HEK293T (cell line): ENCODE measurements around the gene RPGRIP1L.

Experiments
- CTCF ChIA-PET: fragments of 350-600 bp; formaldehyde crosslinking; extraction: SDS; loops from one replicate; lab custom pipeline; 2021; ENCODE audit warnings: antibody characterized with exemption, inconsistent platforms; lab: Yijun Ruan, JAX
- POLR2A ChIA-PET: fragments of 350-600 bp; formaldehyde crosslinking; extraction: SDS; loops from one replicate; lab custom pipeline; 2020; ENCODE audit warnings: antibody characterized with exemption, inconsistent platforms; lab: Yijun Ruan, JAX
- DNase-seq: peaks from one replicate; pipeline ENCODE4 v3.0.0; 2012; ENCODE audit warnings: mixed read lengths; ENCODE audit errors: extremely low spot score
- ARNT ChIP-seq: fragments of 450-650 bp; IDR thresholded peaks from 2 replicates; pipeline ENCODE4 v1.6.1; 2017; ENCODE audit warnings: mild to moderate bottlenecking
- BHLHE40 ChIP-seq: fragments of 450-650 bp; IDR thresholded peaks from 2 replicates; pipeline ENCODE4 v1.6.1; 2016; ENCODE audit warnings: mild to moderate bottlenecking, moderate library complexity, borderline replicate concordance
- CTBP1 ChIP-seq: fragments of 450-650 bp; IDR thresholded peaks from 2 replicates; pipeline ENCODE4 v1.6.1; 2016; ENCODE audit warnings: borderline replicate concordance
- ELF4 ChIP-seq: fragments of 450-650 bp; IDR thresholded peaks from 2 replicates; pipeline ENCODE4 v1.6.1; 2017; ENCODE audit warnings: antibody characterized with exemption
- FOXA1 ChIP-seq: fragments of 450-650 bp; IDR thresholded peaks from 2 replicates; pipeline ENCODE4 v1.6.1; 2016; ENCODE audit warnings: mild to moderate bottlenecking
- FOXK2 ChIP-seq: fragments of 450-650 bp; IDR thresholded peaks from 2 replicates; pipeline ENCODE4 v1.6.1; 2016; ENCODE audit warnings: mild to moderate bottlenecking
- FOXM1 ChIP-seq: fragments of 450-650 bp; IDR thresholded peaks from 2 replicates; pipeline ENCODE4 v1.6.1; 2017; ENCODE audit warnings: mild to moderate bottlenecking, borderline replicate concordance
- HDGF ChIP-seq: fragments of 450-650 bp; IDR thresholded peaks from 2 replicates; pipeline ENCODE4 v1.6.1; 2017; ENCODE audit warnings: antibody characterized with exemption, borderline replicate concordance
- L3MBTL2 ChIP-seq: fragments of 450-650 bp; conservative IDR thresholded peaks from 2 replicates; pipeline ENCODE4 v1.6.1; 2016; ENCODE audit warnings: mild to moderate bottlenecking
- LEF1 ChIP-seq: fragments of 450-650 bp; IDR thresholded peaks from 2 replicates; pipeline ENCODE4 v1.6.1; 2017; ENCODE audit warnings: mild to moderate bottlenecking, borderline replicate concordance
- NFRKB ChIP-seq: fragments of 450-650 bp; IDR thresholded peaks from 2 replicates; pipeline ENCODE4 v1.6.1; 2016; ENCODE audit warnings: mild to moderate bottlenecking, moderate library complexity
- PKNOX1 ChIP-seq: fragments of 450-650 bp; IDR thresholded peaks from 2 replicates; pipeline ENCODE4 v1.6.1; 2016
- SP1 ChIP-seq: fragments of 450-650 bp; IDR thresholded peaks from 2 replicates; pipeline ENCODE4 v1.6.1; 2017
- SUZ12 ChIP-seq: fragments of 450-650 bp; IDR thresholded peaks from 2 replicates; pipeline ENCODE4 v1.6.1; 2016; ENCODE audit warnings: mild to moderate bottlenecking
- TARDBP ChIP-seq: fragments of 450-650 bp; IDR thresholded peaks from 2 replicates; pipeline ENCODE4 v1.6.1; 2016
- ZNF384 ChIP-seq: fragments of 450-650 bp; IDR thresholded peaks from 2 replicates; pipeline ENCODE4 v1.6.1; 2016

Gene RPGRIP1L

GRCh38 chr16:53678756-53679343 is 24.8 kb downstream of the RPGRIP1L start:
- POLR2A ChIA-PET, result interaction anchor here (0.6 kb wide), 1 partner anchor 1710 kb away, joined by 4 read pairs; no protein-coding TSS in a partner anchor
- no peak for DNase-seq
- CTCF ChIA-PET, result interaction anchor here (1.3 kb wide), 1 partner anchor 129 kb away, joined by 4 read pairs; no protein-coding TSS in a partner anchor
- TF ChIP-seq TARDBP (no peak), PKNOX1 (peak; percentile 69)

GRCh38 chr16:53678155-53678554 is 25.5 kb downstream of the RPGRIP1L start:
- ChIA-PET CTCF (interaction anchor here (1.3 kb wide), 1 partner anchor 128 kb away, joined by 4 read pairs; no protein-coding TSS in a partner anchor), POLR2A (no interaction called here)
- TF ChIP-seq CTBP1 (no peak), FOXM1 (no peak), LEF1 (no peak), PKNOX1 (no peak), SUZ12 (no peak)
- no peak for DNase-seq

GRCh38 chr16:53673189-53673588 is 30.5 kb downstream of the RPGRIP1L start:
- POLR2A ChIA-PET, result no interaction called here
- CTCF ChIA-PET, result no interaction called here
- DNase-seq, result no peak
- no peak for TF ChIP-seq ZNF384
- no peak for TF ChIP-seq ELF4
- TF ChIP-seq HDGF, result no peak
- no peak for TF ChIP-seq ARNT
- TF ChIP-seq NFRKB, result no peak
- no peak for TF ChIP-seq LEF1

GRCh38 chr16:53672461-53672860 is 31.2 kb downstream of the RPGRIP1L start:
- no peak for DNase-seq
- POLR2A ChIA-PET, result interaction anchor here (1.0 kb wide), 1 partner anchor 31 kb away, joined by 3 read pairs; the partner anchor contains the start of genes FTO and RPGRIP1L
- no peak for TF ChIP-seq ELF4
- TF ChIP-seq BHLHE40, result no peak
- TF ChIP-seq FOXM1, result no peak
- TF ChIP-seq LEF1, result no peak
- TF ChIP-seq NFRKB, result no peak
- TF ChIP-seq HDGF, result no peak
- no peak for TF ChIP-seq SUZ12
- no peak for TF ChIP-seq PKNOX1
- TF ChIP-seq ARNT, result no peak
- CTCF ChIA-PET, result no interaction called here

- CTCF ChIA-PET, result no interaction called here
- TF ChIP-seq PKNOX1 (no peak), SP1 (no peak), FOXM1 (no peak), LEF1 (no peak), ARNT (no peak), BHLHE40 (no peak), SUZ12 (no peak), TARDBP (no peak), FOXK2 (no peak), HDGF (no peak), ZNF384 (no peak), NFRKB (no peak), ELF4 (no peak), L3MBTL2 (no peak), FOXA1 (no peak), CTBP1 (no peak)
- POLR2A ChIA-PET, result no interaction called here
- DNase-seq, result no peak
Measured at GRCh38 chr16:53668869-53669268, 34.8 kb downstream of the RPGRIP1L start.

- CTCF ChIA-PET, result no interaction called here
- POLR2A ChIA-PET, result no interaction called here
- DNase-seq, result no peak
- TF ChIP-seq ELF4 (no peak), NFRKB (no peak), ARNT (no peak)
Measured at GRCh38 chr16:53666786-53667415, 36.8 kb downstream of the RPGRIP1L start.
